Mesothelial cell of epicardium (in vitro differentiated cells): Measurements from ENCODE around the gene RBP3. TPM values are rescaled to one million over a fixed set of nuclear protein-coding genes. Genes with fewer than 3 reads are reported as not detected.

Source experiments
- DNase-seq, 2 experiments: peaks; one replicate each; pipeline ENCODE4 v3.0.0; 2021; ENCODE audit warnings: low spot score in 2 of 2; ENCODE audit not compliant: unreplicated experiment in 2 of 2
- H3K27ac Mint-ChIP-seq: 2 replicates; pipeline ENCODE4 v1.8.0; 2021; ENCODE audit warnings: mixed read lengths
- H3K27me3 Mint-ChIP-seq: 2 replicates; pipeline ENCODE4 v1.8.0; 2021; ENCODE audit warnings: low read depth, mixed read lengths
- H3K36me3 Mint-ChIP-seq: 2 replicates; pipeline ENCODE4 v1.8.0; 2021; ENCODE audit warnings: mixed read lengths
- H3K4me1 Mint-ChIP-seq: 2 replicates; pipeline ENCODE4 v1.8.0; 2021; ENCODE audit warnings: mixed read lengths
- H3K4me3 Mint-ChIP-seq: 2 replicates; pipeline ENCODE4 v1.8.0; 2021; ENCODE audit warnings: mild to moderate bottlenecking, moderate library complexity, mixed read lengths
- H3K9me3 Mint-ChIP-seq: 2 replicates; pipeline ENCODE4 v1.8.0; 2021; ENCODE audit warnings: mixed read lengths
- total RNA-seq: library from RNA; stranded (reverse); gene quantifications from 3 replicates; pipeline ENCODE4 v1.2.1, GENCODE V29; 2021
- TF ChIP-seq, protein P1 (sequence below): fragments of 200-600 bp; sonication (generic); IDR thresholded peaks from one replicate; pipeline ENCODE4 v1.5.0; 2021; ENCODE audit warnings: antibody characterized with exemption; ENCODE audit not compliant: unreplicated experiment

Gene RBP3
- total RNA-seq, result not detected in 3 replicates

DNA sequence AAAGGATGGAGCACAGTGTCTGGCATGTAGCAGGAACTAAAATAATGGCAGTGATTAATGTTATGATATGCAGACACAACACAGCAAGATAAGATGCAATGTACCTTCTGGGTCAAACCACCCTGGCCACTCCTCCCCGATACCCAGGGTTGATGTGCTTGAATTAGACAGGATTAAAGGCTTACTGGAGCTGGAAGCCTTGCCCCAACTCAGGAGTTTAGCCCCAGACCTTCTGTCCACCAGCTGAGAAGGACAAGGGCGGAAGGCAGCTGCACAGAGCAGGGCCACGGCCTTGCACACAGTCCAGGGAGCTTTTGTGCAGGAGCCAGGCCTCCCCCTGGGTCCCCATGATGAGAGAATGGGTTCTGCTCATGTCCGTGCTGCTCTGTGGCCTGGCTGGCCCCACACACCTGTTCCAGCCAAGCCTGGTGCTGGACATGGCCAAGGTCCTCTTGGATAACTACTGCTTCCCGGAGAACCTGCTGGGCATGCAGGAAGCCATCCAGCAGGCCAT lies at the start of gene RBP3:
Gene RBP3, plus strand, starts transcription at position 226 of the 514 bp plus-strand sequence. Its CDS starts 122 bp downstream, at position 348.
- no peaks in the 10 kb centered on the region for H3K36me3 Mint-ChIP-seq
- H3K9me3 Mint-ChIP-seq, result no peaks in the 10 kb centered on the region
- TF ChIP-seq, protein P1, sequence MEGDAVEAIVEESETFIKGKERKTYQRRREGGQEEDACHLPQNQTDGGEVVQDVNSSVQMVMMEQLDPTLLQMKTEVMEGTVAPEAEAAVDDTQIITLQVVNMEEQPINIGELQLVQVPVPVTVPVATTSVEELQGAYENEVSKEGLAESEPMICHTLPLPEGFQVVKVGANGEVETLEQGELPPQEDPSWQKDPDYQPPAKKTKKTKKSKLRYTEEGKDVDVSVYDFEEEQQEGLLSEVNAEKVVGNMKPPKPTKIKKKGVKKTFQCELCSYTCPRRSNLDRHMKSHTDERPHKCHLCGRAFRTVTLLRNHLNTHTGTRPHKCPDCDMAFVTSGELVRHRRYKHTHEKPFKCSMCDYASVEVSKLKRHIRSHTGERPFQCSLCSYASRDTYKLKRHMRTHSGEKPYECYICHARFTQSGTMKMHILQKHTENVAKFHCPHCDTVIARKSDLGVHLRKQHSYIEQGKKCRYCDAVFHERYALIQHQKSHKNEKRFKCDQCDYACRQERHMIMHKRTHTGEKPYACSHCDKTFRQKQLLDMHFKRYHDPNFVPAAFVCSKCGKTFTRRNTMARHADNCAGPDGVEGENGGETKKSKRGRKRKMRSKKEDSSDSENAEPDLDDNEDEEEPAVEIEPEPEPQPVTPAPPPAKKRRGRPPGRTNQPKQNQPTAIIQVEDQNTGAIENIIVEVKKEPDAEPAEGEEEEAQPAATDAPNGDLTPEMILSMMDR, result no peak
- peaks cover 17% of the 10 kb centered on the region for H3K27me3 Mint-ChIP-seq
- H3K4me1 Mint-ChIP-seq, result peaks cover 6% of the 10 kb centered on the region
- no peak for DNase-seq
- H3K4me3 Mint-ChIP-seq, result no peak within 1 kb of the TSS
- H3K27ac Mint-ChIP-seq, result no peak within 1 kb of the TSS

DNA sequence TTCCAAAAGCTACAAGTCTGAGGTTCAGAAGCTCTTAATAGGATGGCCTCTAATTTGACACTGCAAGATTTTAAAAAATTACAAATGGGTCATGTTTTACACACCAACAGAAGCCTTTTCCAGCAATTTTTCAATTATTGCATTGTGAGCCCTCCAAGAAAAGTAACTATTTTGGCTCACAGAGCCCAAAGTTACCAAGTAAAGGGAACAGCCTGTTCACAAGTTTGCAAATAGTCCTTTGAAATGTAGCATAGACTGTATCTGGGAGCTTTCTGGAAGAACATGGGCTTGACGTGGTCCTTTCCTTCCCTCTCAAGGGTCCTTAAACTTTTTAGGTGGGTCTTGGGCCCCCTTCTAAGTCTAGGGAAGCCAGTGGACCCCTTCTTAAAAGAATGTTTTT lies 49.4 kb upstream of the RBP3 start:
- Mint-ChIP-seq H3K9me3 (no peaks in the 10 kb centered on the region), H3K36me3 (no peaks in the 10 kb centered on the region), H3K27ac (no peak overlapping the region), H3K4me3 (no peak overlapping the region), H3K4me1 (peaks cover 8% of the 10 kb centered on the region), H3K27me3 (peaks cover 93% of the 10 kb centered on the region)
- no peak for DNase-seq
- TF ChIP-seq, protein P1, result no peak

DNA sequence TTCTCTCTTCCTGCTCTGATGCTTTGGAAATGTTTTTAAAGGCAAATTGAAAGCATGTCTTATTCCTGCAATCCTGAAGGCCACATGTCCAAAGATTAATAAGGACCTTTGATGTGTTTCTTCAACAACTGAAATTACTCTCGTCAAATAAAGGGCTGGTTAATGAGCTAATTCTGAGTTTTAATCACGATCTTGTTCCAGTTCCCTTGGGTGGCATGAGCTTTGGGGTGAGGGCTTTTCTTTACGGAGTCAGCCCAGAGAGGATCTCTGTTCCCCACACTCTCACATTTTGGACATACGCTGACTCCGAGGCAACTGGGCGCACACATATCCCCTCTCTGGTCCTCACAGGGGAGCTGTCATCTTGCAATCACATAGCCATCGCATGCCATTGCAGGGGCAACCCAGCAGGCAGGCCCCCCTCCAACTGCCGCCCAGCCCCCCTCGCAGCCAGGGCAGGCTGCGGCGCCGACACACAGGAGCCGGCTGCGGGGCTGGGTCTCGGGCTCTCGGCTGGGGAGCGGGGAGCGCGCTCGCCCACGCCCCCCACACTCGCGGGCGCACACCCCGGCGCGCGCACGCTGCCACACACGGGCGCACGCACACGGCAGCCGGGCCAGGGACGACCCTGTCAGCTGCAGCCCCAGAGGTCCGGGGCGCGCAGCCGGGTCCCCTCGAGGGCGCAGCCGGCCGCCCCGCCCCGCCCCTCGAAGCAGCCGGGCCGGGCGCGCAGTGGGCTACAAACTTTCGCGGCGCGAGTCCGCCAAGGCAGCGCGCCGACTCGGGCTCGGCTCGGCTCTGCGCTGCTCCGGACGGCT lies 48.3 kb upstream of the RBP3 start, which contains the start of gene GDF10:
Gene GDF10, plus strand, starts transcription at position 587 of the 818 bp plus-strand sequence. CDS start 455 bp downstream, outside the sequence.
- Mint-ChIP-seq H3K9me3 (no peaks in the 10 kb centered on the region), H3K4me1 (peaks cover 8% of the 10 kb centered on the region), H3K4me3 (peak within 1 kb of the TSS; percentile 60), H3K36me3 (no peaks in the 10 kb centered on the region), H3K27me3 (peaks cover 92% of the 10 kb centered on the region), H3K27ac (no peak within 1 kb of the TSS)
- no peak for DNase-seq
- TF ChIP-seq, protein P1, result no peak

DNA sequence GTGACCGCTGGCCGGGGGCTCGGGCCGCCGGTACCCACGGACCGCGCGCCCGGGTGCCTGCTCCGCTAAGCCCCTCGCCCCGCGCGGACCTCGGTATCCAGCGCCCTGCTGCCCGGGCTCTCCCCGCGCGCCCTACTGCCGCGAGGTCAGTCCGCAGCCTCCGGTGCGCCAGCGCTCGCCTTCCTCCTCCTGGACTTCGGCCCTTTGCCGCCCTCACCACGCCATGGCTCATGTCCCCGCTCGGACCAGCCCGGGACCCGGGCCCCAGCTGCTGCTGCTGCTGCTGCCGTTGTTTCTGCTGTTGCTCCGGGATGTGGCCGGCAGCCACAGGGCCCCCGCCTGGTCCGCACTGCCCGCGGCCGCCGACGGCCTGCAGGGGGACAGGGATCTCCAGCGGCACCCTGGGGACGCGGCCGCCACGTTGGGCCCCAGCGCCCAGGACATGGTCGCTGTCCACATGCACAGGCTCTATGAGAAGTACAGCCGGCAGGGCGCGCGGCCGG lies 47.7 kb upstream of the RBP3 start:
- H3K27me3 Mint-ChIP-seq, result peaks cover 92% of the 10 kb centered on the region
- no peaks in the 10 kb centered on the region for H3K9me3 Mint-ChIP-seq
- TF ChIP-seq, protein P1, result no peak
- H3K36me3 Mint-ChIP-seq, result no peaks in the 10 kb centered on the region
- no peak for DNase-seq
- H3K4me3 Mint-ChIP-seq, result peak overlapping the region; percentile 60
- H3K4me1 Mint-ChIP-seq, result peaks cover 8% of the 10 kb centered on the region
- H3K27ac Mint-ChIP-seq, result no peak overlapping the region

DNA sequence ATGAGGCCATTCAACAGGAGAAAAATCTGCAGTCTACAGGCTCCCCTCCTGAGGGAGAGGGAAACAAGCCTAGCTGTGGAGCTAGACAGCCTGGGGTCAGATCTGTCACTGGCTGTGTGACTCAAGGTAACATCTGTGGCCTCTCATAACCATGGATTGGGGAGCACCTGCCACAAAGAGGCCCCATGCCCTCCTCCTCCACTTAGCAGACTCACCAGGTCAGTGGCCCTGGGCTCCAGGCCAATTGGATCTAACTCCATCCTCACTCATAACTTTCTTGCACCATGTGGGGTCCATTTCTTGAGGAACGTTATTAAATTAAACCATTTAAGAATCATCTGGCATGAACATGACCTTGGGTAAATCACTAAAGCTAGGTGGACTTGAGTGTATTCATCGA lies 46.3 kb upstream of the RBP3 start:
- TF ChIP-seq, protein P1, result no peak
- Mint-ChIP-seq H3K4me3 (no peak overlapping the region), H3K27me3 (peaks cover 93% of the 10 kb centered on the region), H3K4me1 (peaks cover 4% of the 10 kb centered on the region), H3K9me3 (no peaks in the 10 kb centered on the region), H3K36me3 (no peaks in the 10 kb centered on the region), H3K27ac (no peak overlapping the region)
- DNase-seq, result no peak
